GM13977 (cell line): ENCODE measurements around the gene TRIM15.
"Not testable (repeated sequence)": the region's sequence is repeated elsewhere in the genome, so short reads cannot be mapped to it uniquely, and the experiment has no call there.

Experiments
- DNase-seq: peaks from one replicate; pipeline ENCODE4 v3.0.0; 2012; ENCODE audit warnings: low spot score
- CTCF ChIP-seq: IDR thresholded peaks from 2 replicates; pipeline ENCODE4 v1.5.1; 2012; ENCODE audit warnings: mild to moderate bottlenecking, control low read depth; ENCODE audit not compliant: insufficient read depth; ENCODE audit errors: extremely low read depth, missing control alignments
- in situ Hi-C: fragments of 300-500 bp; cut with MboI; formaldehyde crosslinking; loops from one replicate; pipeline ENCODE4 v1.12.0; 2022; ENCODE audit warnings: low sequenced_read_pairs, low pct_unique_long_range_greater_than_20kb, mixed read lengths, inconsistent platforms; ENCODE audit not compliant: unreplicated experiment

TRIM15 gene

GRCh38 chr6:30163090-30163917 lies at the start of gene TRIM15:
Gene TRIM15 (plus strand): TSS chr6:30163546. CDS start chr6:30163685, 139 bp downstream.
- in situ Hi-C loops = no loop called here
- no peak for DNase-seq
- TF ChIP-seq CTCF = no peak

GRCh38 chr6:30113841-30114240 lies 49.5 kb upstream of the TRIM15 start:
- TF ChIP-seq CTCF = no peak
- no peak for DNase-seq
- in situ Hi-C loops = no loop called here

GRCh38 chr6:30116724-30117123 lies 46.6 kb upstream of the TRIM15 start:
- no peak for TF ChIP-seq CTCF
- in situ Hi-C loops = no loop called here
- no peak for DNase-seq

GRCh38 chr6:30118691-30119090 lies 44.7 kb upstream of the TRIM15 start:
- DNase-seq, in situ Hi-C loops: not testable (repeated sequence)

- DNase-seq = no peak
- no peak for TF ChIP-seq CTCF
- in situ Hi-C loops = no loop called here
Observed at GRCh38 chr6:30121446-30122366, 41.6 kb upstream of the TRIM15 start.

- DNase-seq = no peak
- TF ChIP-seq CTCF = no peak
- in situ Hi-C loops = no loop called here
Observed at GRCh38 chr6:30122515-30122914, 40.8 kb upstream of the TRIM15 start.
